ENCODE results near the gene PCDHA1.
"Not testable (repeated sequence)": the region's sequence is repeated elsewhere in the genome, so short reads cannot be mapped to it uniquely, and the experiment has no call there.

Gene PCDHA1

GRCh38 chr5:140785905-140786686, at the start of gene PCDHA1:
Gene PCDHA1 (plus strand): TSS chr5:140786140.
- DNase-seq (ENCODE audit: low read depth in 2 of 2, low spot score in 1 of 2) = no peak

DNA sequence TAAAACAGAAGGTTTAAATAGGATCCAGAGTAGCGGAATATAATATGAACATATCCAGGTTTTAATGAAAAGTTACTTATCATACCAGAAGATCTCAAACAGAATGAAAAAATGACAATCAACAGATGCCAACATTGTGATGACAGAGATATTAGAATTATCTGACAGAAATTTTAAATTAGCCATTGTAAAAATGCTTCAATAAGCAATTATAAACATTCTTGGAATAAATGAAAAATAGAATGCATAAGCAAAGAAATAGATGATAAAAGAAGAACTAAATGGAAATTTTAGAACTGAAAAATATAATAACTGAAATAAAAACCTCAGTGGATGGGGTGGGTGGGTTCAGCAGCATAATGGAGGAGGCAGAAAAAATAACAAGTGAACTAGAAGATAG, 48.5 kb upstream of the PCDHA1 start:
- no peak for DNase-seq (ENCODE audit: low read depth in 2 of 2, low spot score in 1 of 2)

DNA sequence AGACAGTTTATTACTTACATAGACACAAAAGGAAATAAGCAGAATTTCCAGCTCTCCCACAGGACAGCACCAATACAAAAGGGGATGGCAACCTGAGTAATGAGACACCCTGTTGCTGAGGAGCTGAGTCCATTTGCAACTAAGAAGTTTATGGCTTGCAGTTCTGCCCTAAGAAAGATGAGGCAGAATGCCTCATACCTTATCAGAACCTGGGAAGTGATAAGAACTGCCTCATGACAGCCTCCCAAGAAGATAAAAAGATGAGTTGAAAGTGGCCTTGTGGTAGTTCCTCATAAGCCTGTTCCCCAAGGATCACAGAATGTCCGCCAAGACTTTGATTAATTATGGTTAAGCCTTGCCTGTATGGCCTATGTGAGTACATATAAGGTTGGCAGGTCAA, 44.0 kb upstream of the PCDHA1 start:
- DNase-seq (ENCODE audit: low read depth in 2 of 2, low spot score in 1 of 2) = no peak

DNA sequence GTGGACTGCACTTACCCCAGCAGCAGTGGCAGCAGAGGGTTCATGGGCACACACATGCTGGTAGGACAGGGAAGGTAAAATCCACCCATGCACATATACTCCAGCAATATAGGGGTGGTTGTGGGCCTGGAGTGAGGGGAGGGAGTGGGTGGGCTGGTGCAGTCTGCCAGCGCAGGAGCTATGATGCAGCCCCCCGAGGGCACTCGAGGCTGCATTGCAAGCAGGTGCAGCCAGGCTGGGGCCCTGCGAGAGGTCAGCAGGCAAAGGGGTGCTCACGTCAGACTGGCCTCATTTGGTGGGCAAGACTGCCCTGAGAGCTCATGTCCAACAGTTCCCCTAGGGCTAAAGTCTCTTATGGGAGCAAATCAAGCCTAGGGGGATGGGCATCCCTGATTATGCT, 32.4 kb upstream of the PCDHA1 start:
- DNase-seq (ENCODE audit: low read depth in 2 of 2, low spot score in 1 of 2) = no peak

- no peak for DNase-seq (ENCODE audit: low read depth in 2 of 2, low spot score in 1 of 2)
Observed at GRCh38 chr5:140764177-140764973, 21.6 kb upstream of the PCDHA1 start.

DNA sequence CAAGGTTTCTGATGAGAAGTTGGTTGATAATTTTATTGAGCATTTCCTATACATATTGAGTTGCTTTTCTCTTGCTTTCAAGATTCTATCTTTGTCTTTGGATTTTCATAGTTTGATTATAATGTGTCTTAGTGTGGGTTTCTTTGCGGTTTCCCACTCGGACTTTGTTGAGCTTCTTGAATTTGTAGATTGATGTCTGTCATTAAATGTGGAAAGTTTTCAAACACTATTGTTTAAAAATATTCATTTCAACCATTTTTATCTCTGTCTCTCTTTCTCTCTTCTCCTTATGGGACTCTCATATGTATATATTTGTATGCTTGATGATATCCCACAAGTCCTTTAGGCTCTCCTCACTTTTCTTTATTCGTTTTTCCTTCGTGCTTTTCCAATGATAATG, 18.5 kb upstream of the PCDHA1 start:
- DNase-seq (ENCODE audit: low read depth in 2 of 2, low spot score in 1 of 2) = no peak

DNA sequence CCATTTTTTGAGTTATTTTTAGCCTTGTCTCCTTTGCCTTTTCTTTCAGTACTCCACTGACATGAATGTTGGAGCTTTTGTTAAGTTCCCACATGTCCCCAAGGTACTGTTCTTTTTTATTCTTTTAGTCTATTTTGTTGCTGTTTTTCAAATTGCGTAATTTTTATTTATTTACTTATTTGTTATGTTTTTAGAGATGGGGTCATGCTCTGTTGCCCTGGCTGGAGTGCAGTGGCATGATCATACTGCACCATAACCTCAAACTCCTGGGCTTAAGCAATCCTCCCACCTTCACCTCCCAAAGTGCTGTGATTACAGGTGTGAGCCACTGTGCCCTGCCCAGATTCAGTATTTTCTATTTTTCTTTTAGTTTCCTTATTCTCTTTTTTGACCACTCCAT, 5.4 kb upstream of the PCDHA1 start:
- DNase-seq (ENCODE audit: low read depth in 2 of 2, low spot score in 1 of 2) = no peak

DNA sequence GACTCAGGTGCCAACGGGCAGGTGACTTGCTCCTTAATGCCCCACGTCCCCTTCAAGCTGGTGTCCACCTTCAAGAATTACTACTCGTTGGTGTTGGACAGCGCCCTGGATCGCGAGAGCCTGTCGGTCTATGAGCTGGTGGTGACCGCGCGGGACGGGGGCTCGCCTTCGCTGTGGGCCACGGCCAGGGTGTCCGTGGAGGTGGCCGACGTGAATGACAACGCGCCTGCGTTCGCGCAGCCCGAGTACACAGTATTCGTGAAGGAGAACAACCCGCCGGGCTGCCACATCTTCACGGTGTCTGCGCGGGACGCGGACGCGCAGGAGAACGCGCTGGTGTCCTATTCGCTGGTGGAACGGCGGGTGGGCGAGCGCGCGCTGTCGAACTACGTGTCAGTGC, 1.5 kb downstream of the PCDHA1 start:
- not testable (repeated sequence) for DNase-seq (ENCODE audit: low read depth in 2 of 2, low spot score in 1 of 2)

DNA sequence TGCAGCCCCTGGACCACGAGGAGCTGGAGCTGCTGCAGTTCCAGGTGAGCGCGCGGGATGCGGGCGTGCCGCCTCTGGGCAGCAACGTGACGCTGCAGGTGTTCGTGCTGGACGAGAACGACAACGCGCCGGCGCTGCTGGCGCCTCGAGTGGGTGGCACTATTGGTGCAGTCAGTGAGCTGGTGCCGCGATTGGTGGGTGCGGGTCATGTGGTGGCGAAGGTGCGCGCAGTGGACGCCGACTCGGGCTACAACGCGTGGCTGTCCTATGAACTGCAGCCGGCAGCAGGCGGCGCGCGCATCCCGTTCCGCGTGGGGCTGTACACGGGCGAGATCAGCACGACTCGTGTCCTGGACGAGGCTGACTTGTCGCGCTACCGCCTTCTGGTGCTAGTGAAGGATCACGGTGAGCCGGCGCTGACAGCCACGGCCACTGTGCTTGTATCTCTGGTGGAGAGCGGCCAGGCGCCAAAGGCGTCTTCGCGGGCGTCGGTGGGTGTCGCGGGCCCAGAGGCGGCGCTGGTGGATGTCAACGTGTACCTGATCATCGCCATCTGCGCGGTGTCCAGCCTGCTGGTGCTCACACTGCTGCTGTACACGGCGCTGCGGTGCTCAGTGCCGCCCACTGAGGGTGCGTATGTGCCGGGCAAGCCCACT, 2.0 kb downstream of the PCDHA1 start:
- not testable (repeated sequence) for DNase-seq (ENCODE audit: low read depth in 2 of 2, low spot score in 1 of 2)

DNA sequence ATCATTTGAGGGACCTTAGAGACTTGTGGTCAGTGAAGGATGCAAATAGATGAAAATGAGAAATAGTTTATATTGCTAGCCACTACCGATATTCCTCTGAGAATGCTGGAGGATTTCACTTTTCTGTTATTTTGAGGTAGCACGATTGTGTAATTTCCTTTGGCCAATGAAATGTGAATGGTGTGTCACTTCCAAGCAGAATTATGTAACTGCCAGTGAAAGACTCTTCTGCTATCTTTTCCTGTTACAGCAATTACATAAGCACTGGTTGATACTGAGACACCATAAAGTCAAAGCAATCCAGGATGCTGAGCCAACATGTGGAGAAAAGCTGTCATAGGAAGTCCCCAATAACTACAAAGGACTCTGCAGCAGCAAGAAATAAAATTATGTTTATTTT, 5.1 kb downstream of the PCDHA1 start:
- DNase-seq (ENCODE audit: low read depth in 2 of 2, low spot score in 1 of 2) = no peak

DNA sequence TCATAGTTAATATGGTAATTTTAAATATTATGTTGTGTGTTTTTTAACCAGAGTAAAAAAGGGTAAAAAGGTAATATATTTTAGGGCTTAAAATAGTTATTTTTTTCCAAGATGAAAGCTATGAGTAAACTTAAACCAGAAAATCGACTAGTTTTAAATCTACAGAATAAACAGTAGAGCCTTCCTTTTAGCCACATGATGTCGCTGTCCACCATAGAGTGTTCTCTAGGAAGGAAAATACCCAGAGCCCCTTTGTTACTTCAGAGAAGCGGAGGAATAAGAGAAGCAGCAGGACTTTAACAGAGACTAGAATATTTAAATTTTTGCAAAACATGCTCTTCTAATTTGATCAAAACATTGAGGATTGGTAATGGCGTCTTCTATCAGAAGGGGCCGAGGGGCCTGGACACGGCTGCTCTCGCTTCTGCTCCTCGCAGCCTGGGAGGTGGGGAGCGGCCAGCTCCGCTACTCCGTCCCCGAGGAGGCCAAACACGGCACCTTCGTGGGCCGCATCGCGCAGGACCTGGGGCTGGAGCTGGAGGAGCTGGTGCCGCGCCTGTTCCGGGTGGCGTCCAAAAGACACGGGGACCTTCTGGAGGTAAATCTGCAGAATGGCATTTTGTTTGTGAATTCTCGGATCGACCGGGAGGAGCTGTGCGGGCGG, 8.8 kb downstream of the PCDHA1 start, which contains the start of gene PCDHA2:
Gene PCDHA2 (plus strand): TSS at position 258 of the 664 bp plus-strand sequence.
- no peak for DNase-seq (ENCODE audit: low read depth in 2 of 2, low spot score in 1 of 2)

DNA sequence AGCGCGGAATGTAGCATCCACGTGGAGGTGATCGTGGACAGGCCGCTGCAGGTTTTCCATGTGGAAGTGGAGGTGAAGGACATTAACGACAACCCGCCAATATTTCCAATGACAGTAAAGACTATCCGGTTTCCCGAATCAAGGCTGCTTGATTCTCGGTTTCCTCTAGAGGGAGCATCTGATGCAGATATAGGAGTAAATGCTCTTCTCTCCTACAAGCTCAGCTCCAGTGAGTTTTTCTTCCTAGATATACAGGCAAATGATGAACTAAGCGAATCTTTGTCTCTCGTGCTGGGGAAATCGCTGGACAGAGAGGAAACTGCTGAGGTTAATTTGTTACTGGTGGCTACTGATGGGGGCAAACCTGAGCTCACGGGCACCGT, 9.3 kb downstream of the PCDHA1 start:
- no peak for DNase-seq (ENCODE audit: low read depth in 2 of 2, low spot score in 1 of 2)

GRCh38 chr5:140796072-140796717, 10.3 kb downstream of the PCDHA1 start:
- not testable (repeated sequence) for DNase-seq (ENCODE audit: low read depth in 2 of 2, low spot score in 1 of 2)

GRCh38 chr5:140796718-140797095, 10.8 kb downstream of the PCDHA1 start:
- no peak for DNase-seq (ENCODE audit: low read depth in 2 of 2, low spot score in 1 of 2)

- DNase-seq (ENCODE audit: low read depth in 2 of 2, low spot score in 1 of 2) = no peak
Observed at GRCh38 chr5:140800816-140801493, 15.0 kb downstream of the PCDHA1 start, which contains the start of gene PCDHA3. Gene PCDHA3 (plus strand): TSS chr5:140801057.

- no peak for DNase-seq (ENCODE audit: low read depth in 2 of 2, low spot score in 1 of 2)
Observed at GRCh38 chr5:140801494-140801841, 15.5 kb downstream of the PCDHA1 start.

DNA sequence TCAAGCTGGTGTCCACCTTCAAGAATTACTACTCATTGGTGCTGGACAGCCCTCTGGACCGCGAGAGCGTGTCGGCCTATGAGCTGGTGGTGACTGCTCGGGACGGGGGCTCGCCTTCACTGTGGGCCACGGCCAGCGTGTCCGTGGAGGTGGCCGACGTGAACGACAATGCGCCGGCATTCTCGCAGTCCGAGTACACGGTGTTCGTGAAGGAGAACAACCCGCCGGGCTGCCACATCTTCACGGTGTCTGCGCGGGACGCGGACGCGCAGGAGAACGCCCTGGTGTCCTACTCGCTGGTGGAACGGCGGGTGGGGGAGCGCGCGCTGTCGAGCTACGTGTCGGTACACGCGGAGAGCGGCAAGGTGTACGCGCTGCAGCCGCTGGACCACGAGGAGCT, 16.4 kb downstream of the PCDHA1 start:
- DNase-seq (ENCODE audit: low read depth in 2 of 2, low spot score in 1 of 2) = not testable (repeated sequence)

- no peak for DNase-seq (ENCODE audit: low read depth in 2 of 2, low spot score in 1 of 2)
Observed at GRCh38 chr5:140802781-140803271, 16.9 kb downstream of the PCDHA1 start.

GRCh38 chr5:140806834-140807775, 21.2 kb downstream of the PCDHA1 start, which contains the start of gene PCDHA4:
Gene PCDHA4 (plus strand): TSS chr5:140807068.
- DNase-seq (ENCODE audit: low read depth in 2 of 2, low spot score in 1 of 2) = no peak

All from stimulated activated CD8-positive, alpha-beta memory T cell treated with anti-CD3 and anti-CD28 coated beads, Interleukin-4, amount 100 ng/mL, for 1 hour (primary cell).